Measurements from ENCODE around the gene ZNF442.
A peak's percentile ranks its signal among the peaks of the same experiment; 100 is the strongest.

GRCh38 chr19:12400633-12401502 is 35.4 kb upstream of the ZNF442 start, which contains the start of gene ZNF799:
- TF ChIP-seq SPI1 (IDR thresholded peaks at IDR 0.05; ENCODE audit: low read depth, low read length) (peak; percentile 52; the same call in 1 of the 2 replicates), POLR2AphosphoS5 (IDR thresholded peaks at IDR 0.05; ENCODE audit: low read depth, low read length) (no peak), TAF1 (IDR thresholded peaks at IDR 0.05; ENCODE audit: low read depth, low read length) (no peak), POLR2A (IDR thresholded peaks at IDR 0.05; ENCODE audit: low read depth, low read length) (no peak)
